HepG2 (cell line): ENCODE measurements around the gene PDZK1. TPM values are rescaled to one million over a fixed set of nuclear protein-coding genes. Genes with fewer than 3 reads are reported as not detected.

Experiments used
- ATAC-seq: fragments of 200-7000 bp; cut with Tn5 transposase; 3 replicates; pipeline ENCODE4 v1.9.1; 2020; ENCODE audit warnings: mild to moderate bottlenecking, moderate library complexity
- BruUV-seq: library from RNA; stranded (reverse); fragments of 400-500 nt; replicated peaks from 2 replicates; lab custom pipeline; 2021; lab: Mats Ljungman, UMichigan
- CTCF ChIA-PET: fragments of 300-600 bp; formaldehyde crosslinking; extraction: SDS; loops from one replicate; lab custom pipeline; 2021; ENCODE audit warnings: low total read pairs, inconsistent platforms, low intra/inter-chr PET ratio; lab: Yijun Ruan, JAX
- POLR2A ChIA-PET: fragments of 350-600 bp; sonication (Branson Sonifier 250); formaldehyde crosslinking; loops from one replicate; lab custom pipeline; 2020; ENCODE audit warnings: antibody characterized with exemption, inconsistent platforms; lab: Yijun Ruan, JAX
- DNase-seq: peaks from one replicate; pipeline ENCODE4 v3.0.0-alpha.2; 2015; ENCODE audit warnings: low spot score
- FAIRE-seq: peaks from 3 replicates; lab custom pipeline; 2011; peaks lifted over from hg19 to GRCh38; lab: Jason Lieb, UNC
- H2AFZ ChIP-seq: one replicate; pipeline ENCODE4 v1.6.1; 2011; ENCODE audit warnings: low read length, inconsistent platforms
- H3K27ac ChIP-seq: fragments of 300-600 bp; 3 replicates; pipeline ENCODE4 v1.8.0; 2011; ENCODE audit warnings: mixed run types, mild to moderate bottlenecking, mixed read lengths, low read length, inconsistent platforms; ENCODE audit not compliant: insufficient read depth; ENCODE audit errors: extremely low read length
- H3K27me3 ChIP-seq, 2 experiments: fragments of 200-600 bp in 1 of 2; 2 replicates in 1 of 2; 3 replicates in 1 of 2; pipeline versions ENCODE4 v1.6.0 to v1.8.0; 2011; ENCODE audit warnings: low read length in 2 of 2, mild to moderate bottlenecking in 2 of 2, moderate library complexity in 2 of 2, inconsistent platforms in 1 of 2; ENCODE audit not compliant: insufficient read depth in 2 of 2, control insufficient read depth in 1 of 2
- H3K36me3 ChIP-seq, 2 experiments: fragments of 200-600 bp in 1 of 2; replicated peaks in 1 of 2; 2 replicates in 1 of 2; 3 replicates in 1 of 2; pipeline versions ENCODE4 v1.5.1 to v1.8.0; 2011; ENCODE audit warnings: low read length in 2 of 2, inconsistent platforms in 1 of 2; ENCODE audit not compliant: insufficient read depth in 2 of 2, control insufficient read depth in 1 of 2
- H3K4me1 ChIP-seq: 2 replicates; pipeline ENCODE4 v1.5.1; 2012; ENCODE audit warnings: low read length, inconsistent platforms; ENCODE audit not compliant: insufficient read depth
- H3K4me2 ChIP-seq: 2 replicates; pipeline ENCODE4 v1.6.0; 2011; ENCODE audit warnings: low read depth, low read length, inconsistent platforms
- H3K4me3 ChIP-seq, 3 experiments: fragments of 200-600 bp in 1 of 3; sonication (generic), shearing (Covaris generic) in 1 of 3; replicated peaks in 1 of 3; 2 replicates each; pipeline ENCODE4 v1.5.1; 2011 to 2016; ENCODE audit warnings: low read length in 3 of 3, inconsistent platforms in 2 of 3, low read depth in 2 of 3, mild to moderate bottlenecking in 2 of 3, control low read depth in 1 of 3, mixed read lengths in 1 of 3; ENCODE audit not compliant: insufficient read depth in 1 of 3
- H3K79me2 ChIP-seq: one replicate; pipeline ENCODE4 v1.6.1; 2011; ENCODE audit warnings: low read length, inconsistent platforms; ENCODE audit not compliant: insufficient read depth
- H3K9ac ChIP-seq: 2 replicates; pipeline ENCODE4 v1.6.0; 2011; ENCODE audit warnings: mild to moderate bottlenecking, low read depth, low read length, inconsistent platforms; ENCODE audit not compliant: insufficient read depth
- H3K9me3 ChIP-seq: 2 replicates; pipeline ENCODE4 v1.5.1; 2012; ENCODE audit warnings: mild to moderate bottlenecking, low read length
- H4K20me1 ChIP-seq: 2 replicates; pipeline ENCODE4 v1.6.0; 2011; ENCODE audit warnings: inconsistent platforms, mild to moderate bottlenecking, low read length, moderate library complexity; ENCODE audit not compliant: insufficient read depth
- CHD2 ChIP-seq: IDR thresholded peaks from 2 replicates; pipeline ENCODE4 v1.6.1; 2011; ENCODE audit warnings: low read depth, low read length, improper control_type of control experiment
- DZIP1 ChIP-seq: sonication (generic); formaldehyde crosslinking; IDR thresholded peaks from 2 replicates; pipeline ENCODE4 v1.5.0; 2020; ENCODE audit warnings: mild to moderate bottlenecking, missing genetic modification reagents
- FOSL2 ChIP-seq: sonication (generic); formaldehyde crosslinking; IDR thresholded peaks from 2 replicates; pipeline ENCODE4 v1.4.0; 2020; ENCODE audit warnings: missing genetic modification reagents
- PHF21A ChIP-seq: sonication (generic); formaldehyde crosslinking; IDR thresholded peaks from 2 replicates; pipeline ENCODE4 v1.5.0; 2020; ENCODE audit warnings: mild to moderate bottlenecking, missing genetic modification reagents
- SOX5 ChIP-seq: IDR thresholded peaks from 2 replicates; pipeline ENCODE4 v1.6.1; 2016; ENCODE audit warnings: borderline replicate concordance
- TAF15 ChIP-seq: fragments of 200-400 bp; formaldehyde crosslinking; IDR thresholded peaks from one replicate; pipeline ENCODE4 v1.6.1; 2018; ENCODE audit warnings: mild to moderate bottlenecking, low read depth, low read length; ENCODE audit not compliant: poor library complexity, severe bottlenecking
- ZNF354B ChIP-seq: sonication (generic); formaldehyde crosslinking; IDR thresholded peaks from 2 replicates; pipeline ENCODE4 v1.8.0; 2022; ENCODE audit warnings: mild to moderate bottlenecking, missing genetic modification reagents
- ZNF713 ChIP-seq: sonication (generic); formaldehyde crosslinking; IDR thresholded peaks from 2 replicates; pipeline ENCODE4 v1.4.0; 2020; ENCODE audit warnings: mild to moderate bottlenecking, missing genetic modification reagents
- ZNF816 ChIP-seq: sonication (generic); formaldehyde crosslinking; IDR thresholded peaks from 2 replicates; pipeline ENCODE4 v1.8.0; 2022; ENCODE audit warnings: missing genetic modification reagents, mild to moderate bottlenecking, borderline replicate concordance
- WGBS: methylation state at CpG from one replicate; pipeline ENCODE4 v1.1.6; 2017; ENCODE audit warnings: low lambda C conversion rate; 5-methylcytosine and 5-hydroxymethylcytosine counted together
- in situ Hi-C: cut with HindIII; loops from 2 replicates; pipeline ENCODE4 v1.10.0; 2017; ENCODE audit warnings: low pct_unique_long_range_greater_than_20kb; ENCODE audit not compliant: extremely low pct_ligation_motif_present
- intact Hi-C: fragments of 100-400 bp; cut with micrococcal nuclease; formaldehyde crosslinking; loops from one replicate; pipeline ENCODE4 v1.10.0; 2022; ENCODE audit not compliant: unreplicated experiment
- polyA plus RNA-seq, 8 experiments: library from polyadenylated mRNA; depleted of rRNA in 3 of 8; stranded (reverse) in 7 of 8; unstranded in 1 of 8; fragments of >200 nt; fragmentation: Illumina TruSeq in 4 of 8; extraction: Trizol in 4 of 8; gene quantifications; 2 replicates each; pipeline versions ENCODE4 v1.2.1 to v1.2.3, GENCODE V29; 2011 to 2016; ENCODE audit warnings: low read depth in 4 of 8, missing spikeins in 1 of 8, mixed read lengths in 1 of 8; ENCODE audit not compliant: insufficient read depth in 1 of 8
- total RNA-seq, 5 experiments: library from RNA; depleted of rRNA; stranded (reverse); fragments of >200 nt; fragmentation: Illumina TruSeq; extraction: Trizol; gene quantifications; 2 replicates each; pipeline ENCODE4 v1.2.3, GENCODE V29; 2016; ENCODE audit warnings: low read depth in 1 of 5

PDZK1 gene
- total and polyA plus RNA-seq, 2 of the 13 experiments (the other 11 are each of a cell fraction or from before 2014, with no cell fraction given), result 16.2 to 46.4 TPM

DNA sequence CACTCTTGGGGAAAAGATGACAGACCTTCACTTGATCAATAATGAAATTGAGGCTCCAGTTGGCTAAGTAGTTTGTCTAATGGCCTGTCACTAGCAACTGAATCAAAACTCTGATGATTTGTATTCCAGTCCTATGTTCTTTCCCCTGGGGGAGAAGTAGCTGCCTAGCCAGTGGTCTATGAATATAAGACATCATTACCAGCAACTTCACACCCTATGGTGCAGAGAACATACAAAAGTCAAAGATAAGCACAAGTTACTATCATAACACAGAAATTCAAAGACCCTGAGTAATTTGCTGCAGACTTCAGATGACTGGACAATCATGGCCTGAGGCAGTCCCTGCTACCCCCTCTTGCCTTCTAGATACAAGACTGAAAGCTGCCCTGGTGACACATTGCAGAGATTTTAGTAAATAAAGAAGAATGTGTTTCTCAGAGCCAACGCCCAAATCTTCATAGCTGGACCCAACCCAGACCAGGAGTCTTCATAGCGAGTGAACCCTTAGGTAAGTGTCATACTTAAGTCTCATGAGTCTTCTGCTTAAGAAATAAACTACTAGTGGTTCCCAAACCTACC is 993 bp downstream of the PDZK1 start:
- CTCF ChIA-PET, result no interaction called here
- Histone ChIP-seq H3K36me3 (no peaks in the 10 kb centered on the region), H3K9me3 (no peaks in the 10 kb centered on the region), H3K9ac (peak overlapping the region; percentile 73; the same call in 1 of the 2 replicates), H2AFZ (no peak overlapping the region), H3K4me3 (peak overlapping the region; percentile 62 to 72 (median 69); a peak in 4 of 6 replicates), H3K4me1 (peaks cover 98% of the 10 kb centered on the region), H3K27ac (peak overlapping the region; percentile 90), H3K27me3 (no peaks in the 10 kb centered on the region), H4K20me1 (no peaks in the 10 kb centered on the region), H3K4me2 (peak overlapping the region; percentile 95), H3K79me2 (peaks cover 18% of the 10 kb centered on the region)
- BruUV-seq, result no TSS peak
- POLR2A ChIA-PET, result interaction anchor here (1.0 to 4.3 kb wide), 2 partner anchors 8 to 15 kb away, joined by 4 to 45 read pairs; no protein-coding TSS in a partner anchor
- DNase-seq (no peak), ATAC-seq (no peak), FAIRE-seq (no peak)
- 53% methylated on average over 2 of the region's 2 CpGs for WGBS
- in situ Hi-C loops, result no loop called here
- TF ChIP-seq SOX5 (no peak), TAF15 (no peak), FOSL2 (no peak), PHF21A (CRISPR knock-in tag) (no peak), ZNF354B (no peak), ZNF713 (CRISPR knock-in tag) (no peak), CHD2 (no peak), DZIP1 (no peak), ZNF816 (no peak)
- intact Hi-C loops, result loop anchor here (1.0 kb wide), 1 partner anchor 8 kb away; no protein-coding TSS in a partner anchor
